Left ventricle myocardium inferior (tissue), 1 donor: ENCODE results near the gene COG8. TPM values are rescaled to one million over a fixed set of nuclear protein-coding genes. Genes with fewer than 3 reads are reported as not detected.

ENCODE experiments used
- DNase-seq: peaks from one replicate; pipeline ENCODE4 v3.0.0-alpha.2; 2020
- H3K27ac ChIP-seq: fragments of 200-600 bp; replicated peaks from 2 replicates; pipeline ENCODE4 v1.8.0; 2021
- H3K27me3 ChIP-seq: fragments of 200-600 bp; 2 replicates; pipeline ENCODE4 v1.8.0; 2021; ENCODE audit warnings: low read depth
- H3K36me3 ChIP-seq: fragments of 200-600 bp; 2 replicates; pipeline ENCODE4 v1.8.0; 2021
- H3K4me1 ChIP-seq: fragments of 200-600 bp; 2 replicates; pipeline ENCODE4 v1.8.0; 2021
- H3K4me3 ChIP-seq: fragments of 200-600 bp; 2 replicates; pipeline ENCODE4 v1.8.0; 2021; ENCODE audit warnings: mild to moderate bottlenecking, moderate library complexity
- H3K9me3 ChIP-seq: fragments of 200-600 bp; replicated peaks from 2 replicates; pipeline ENCODE4 v1.8.0; 2021
- intact Hi-C: fragments of 100-400 bp; cut with micrococcal nuclease; formaldehyde crosslinking; loops from one replicate; pipeline ENCODE4 v1.11.0; 2022
- long read RNA-seq: library from polyadenylated mRNA; unstranded; transcript quantifications from one replicate; pipeline ENCODE4 v2.0.0, GENCODE V29; 2021
- total RNA-seq: library from RNA; stranded (reverse); fragmentation: NEBNext Ultra II Directional; extraction: Animal tissue kit (Norgen Biotek cat#: 25700); gene quantifications from one replicate; pipeline ENCODE4 v1.2.1, GENCODE V29; 2021
- TF ChIP-seq, protein P1 (sequence below): fragments of 200-600 bp; IDR thresholded peaks from 2 replicates; pipeline ENCODE4 v1.8.0; 2021; ENCODE audit warnings: antibody characterized with exemption, mild to moderate bottlenecking, borderline replicate concordance
- donor health status: DM: no; HTN: yes; CAD: no; lungs with severe emphysema.

Gene COG8, protein sequence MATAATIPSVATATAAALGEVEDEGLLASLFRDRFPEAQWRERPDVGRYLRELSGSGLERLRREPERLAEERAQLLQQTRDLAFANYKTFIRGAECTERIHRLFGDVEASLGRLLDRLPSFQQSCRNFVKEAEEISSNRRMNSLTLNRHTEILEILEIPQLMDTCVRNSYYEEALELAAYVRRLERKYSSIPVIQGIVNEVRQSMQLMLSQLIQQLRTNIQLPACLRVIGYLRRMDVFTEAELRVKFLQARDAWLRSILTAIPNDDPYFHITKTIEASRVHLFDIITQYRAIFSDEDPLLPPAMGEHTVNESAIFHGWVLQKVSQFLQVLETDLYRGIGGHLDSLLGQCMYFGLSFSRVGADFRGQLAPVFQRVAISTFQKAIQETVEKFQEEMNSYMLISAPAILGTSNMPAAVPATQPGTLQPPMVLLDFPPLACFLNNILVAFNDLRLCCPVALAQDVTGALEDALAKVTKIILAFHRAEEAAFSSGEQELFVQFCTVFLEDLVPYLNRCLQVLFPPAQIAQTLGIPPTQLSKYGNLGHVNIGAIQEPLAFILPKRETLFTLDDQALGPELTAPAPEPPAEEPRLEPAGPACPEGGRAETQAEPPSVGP
- 24.1 TPM for total RNA-seq
- long read RNA-seq, full-length matches to known transcripts = 43 of 48 reads
- long read RNA-seq, partial matches to known transcripts = 1 of 48 reads
- long read RNA-seq, other reads (novel, unspliced or antisense) = 4 of 48 reads

DNA sequence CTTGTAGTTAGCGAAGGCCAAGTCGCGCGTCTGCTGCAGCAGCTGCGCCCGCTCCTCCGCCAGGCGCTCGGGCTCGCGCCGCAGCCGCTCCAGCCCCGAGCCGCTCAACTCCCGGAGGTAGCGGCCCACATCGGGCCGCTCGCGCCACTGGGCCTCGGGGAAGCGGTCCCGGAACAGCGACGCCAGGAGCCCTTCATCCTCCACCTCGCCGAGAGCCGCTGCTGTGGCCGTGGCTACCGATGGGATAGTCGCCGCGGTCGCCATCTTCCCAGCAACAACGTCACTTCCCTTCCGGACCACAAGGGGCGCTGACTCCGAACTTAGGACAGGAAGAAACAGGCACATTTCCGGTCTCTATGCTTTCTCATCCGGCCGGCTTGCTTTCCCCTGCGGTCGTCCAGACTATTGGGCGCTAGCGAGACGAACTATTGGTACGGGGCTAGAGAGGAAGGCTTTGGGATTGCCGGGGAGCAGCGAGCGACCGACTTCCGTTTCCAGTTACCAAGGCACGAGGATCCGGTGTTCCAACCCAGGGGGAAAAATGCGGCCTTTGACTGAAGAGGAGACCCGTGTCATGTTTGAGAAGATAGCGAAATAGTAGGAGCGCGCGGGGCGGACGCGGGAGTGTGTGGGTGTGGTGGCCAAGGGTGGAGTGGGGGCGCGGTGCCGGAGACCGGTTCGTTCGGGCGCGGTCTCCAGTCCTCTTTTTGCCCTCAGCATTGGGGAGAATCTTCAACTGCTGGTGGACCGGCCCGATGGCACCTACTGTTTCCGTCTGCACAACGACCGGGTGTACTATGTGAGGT is at the start of gene COG8, which contains the start of gene NIP7:
TSS of gene COG8 (minus strand) at position 276 of the 806 bp plus-strand sequence. CDS start at position 264, 12 bp downstream.
TSS of gene NIP7 (plus strand) at position 484 of the 806 bp plus-strand sequence. CDS start at position 542, 58 bp downstream.
- Histone ChIP-seq H3K27me3 (no peaks in the 10 kb centered on the region), H3K4me3 (peak within 1 kb of the TSS; percentile 93), H3K27ac (peak within 1 kb of the TSS; percentile 95), H3K36me3 (peaks cover 58% of the 10 kb centered on the region), H3K9me3 (no peaks in the 10 kb centered on the region), H3K4me1 (peaks cover 41% of the 10 kb centered on the region)
- intact Hi-C loops = no loop called here
- TF ChIP-seq, protein P1, sequence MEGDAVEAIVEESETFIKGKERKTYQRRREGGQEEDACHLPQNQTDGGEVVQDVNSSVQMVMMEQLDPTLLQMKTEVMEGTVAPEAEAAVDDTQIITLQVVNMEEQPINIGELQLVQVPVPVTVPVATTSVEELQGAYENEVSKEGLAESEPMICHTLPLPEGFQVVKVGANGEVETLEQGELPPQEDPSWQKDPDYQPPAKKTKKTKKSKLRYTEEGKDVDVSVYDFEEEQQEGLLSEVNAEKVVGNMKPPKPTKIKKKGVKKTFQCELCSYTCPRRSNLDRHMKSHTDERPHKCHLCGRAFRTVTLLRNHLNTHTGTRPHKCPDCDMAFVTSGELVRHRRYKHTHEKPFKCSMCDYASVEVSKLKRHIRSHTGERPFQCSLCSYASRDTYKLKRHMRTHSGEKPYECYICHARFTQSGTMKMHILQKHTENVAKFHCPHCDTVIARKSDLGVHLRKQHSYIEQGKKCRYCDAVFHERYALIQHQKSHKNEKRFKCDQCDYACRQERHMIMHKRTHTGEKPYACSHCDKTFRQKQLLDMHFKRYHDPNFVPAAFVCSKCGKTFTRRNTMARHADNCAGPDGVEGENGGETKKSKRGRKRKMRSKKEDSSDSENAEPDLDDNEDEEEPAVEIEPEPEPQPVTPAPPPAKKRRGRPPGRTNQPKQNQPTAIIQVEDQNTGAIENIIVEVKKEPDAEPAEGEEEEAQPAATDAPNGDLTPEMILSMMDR = peak; percentile 89
- DNase-seq = peak; percentile 94

DNA sequence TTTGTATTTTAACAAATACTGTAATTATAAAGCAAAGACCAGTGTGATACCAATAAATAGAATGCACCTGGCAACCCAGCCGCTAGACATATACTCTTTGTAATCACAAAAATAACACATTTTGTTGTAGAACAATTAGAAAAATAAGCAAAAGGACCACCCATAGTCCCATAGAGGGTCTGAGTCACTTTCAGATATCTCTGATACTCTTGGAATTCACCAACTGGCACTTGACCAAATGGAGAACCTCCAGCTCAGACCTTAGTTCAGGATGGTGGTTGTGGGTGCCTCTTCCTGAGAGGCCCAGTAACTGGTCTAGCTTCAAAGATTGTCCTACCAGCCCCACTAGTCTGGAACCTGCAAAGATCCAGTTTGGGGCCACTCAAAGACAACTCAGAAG is 47.2 kb upstream of the COG8 start:
- no peak for DNase-seq
- intact Hi-C loops = no loop called here
- Histone ChIP-seq H3K4me3 (peak overlapping the region; percentile 86), H3K27ac (peak overlapping the region; percentile 97), H3K4me1 (peaks cover 41% of the 10 kb centered on the region), H3K36me3 (peaks cover 26% of the 10 kb centered on the region), H3K9me3 (no peaks in the 10 kb centered on the region), H3K27me3 (no peaks in the 10 kb centered on the region)
- TF ChIP-seq, protein P1 = no peak

DNA sequence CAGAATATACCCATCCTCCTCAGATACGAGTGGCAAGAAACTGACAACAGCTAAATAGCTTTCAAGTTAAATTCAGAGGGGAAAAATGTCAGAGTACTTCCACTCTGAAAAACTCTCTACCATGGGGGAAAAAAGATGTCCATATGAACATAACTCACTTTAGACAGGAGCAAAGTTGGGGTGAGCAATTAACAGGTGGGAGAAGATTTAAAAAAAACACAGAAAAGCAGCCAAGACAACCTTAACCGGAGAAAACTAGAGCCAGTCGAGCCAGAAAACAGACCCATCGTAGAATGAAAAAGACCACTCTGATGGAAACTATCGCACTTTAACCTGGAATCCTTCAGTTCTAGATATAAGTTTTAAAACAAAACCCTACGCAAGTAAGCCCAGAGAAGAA is 45.6 kb upstream of the COG8 start:
- no peaks in the 10 kb centered on the region for H3K27me3 ChIP-seq
- TF ChIP-seq, protein P1 = no peak
- H3K27ac ChIP-seq = peak overlapping the region; percentile 97
- H3K4me3 ChIP-seq = peak overlapping the region; percentile 86
- intact Hi-C loops = no loop called here
- peaks cover 43% of the 10 kb centered on the region for H3K36me3 ChIP-seq
- no peaks in the 10 kb centered on the region for H3K9me3 ChIP-seq
- DNase-seq = no peak
- H3K4me1 ChIP-seq = peaks cover 52% of the 10 kb centered on the region

DNA sequence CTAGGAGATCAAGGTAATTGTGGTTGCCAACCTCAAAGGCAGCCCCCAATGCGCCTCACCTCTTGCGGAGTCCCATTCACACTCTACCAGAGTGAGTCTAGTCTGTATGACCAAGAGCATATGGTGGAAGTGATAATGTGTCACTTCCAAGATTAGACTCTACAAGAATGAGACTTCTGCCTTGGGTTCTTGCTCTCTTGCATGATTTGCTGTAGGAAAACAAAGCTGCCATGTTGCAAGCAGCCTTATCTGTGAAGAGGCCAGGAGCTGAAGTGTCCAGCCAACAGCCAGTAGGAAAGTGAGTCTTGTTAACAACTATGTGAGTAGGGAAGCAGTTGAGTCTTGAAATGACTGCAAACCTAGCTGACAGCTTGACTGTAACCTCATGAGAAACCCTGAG is 43.1 kb upstream of the COG8 start:
- Histone ChIP-seq H3K36me3 (peaks cover 68% of the 10 kb centered on the region), H3K9me3 (no peaks in the 10 kb centered on the region), H3K27me3 (no peaks in the 10 kb centered on the region), H3K4me1 (peaks cover 52% of the 10 kb centered on the region), H3K4me3 (no peak overlapping the region), H3K27ac (peak overlapping the region; percentile 13)
- TF ChIP-seq, protein P1 = no peak
- DNase-seq = no peak
- intact Hi-C loops = no loop called here

DNA sequence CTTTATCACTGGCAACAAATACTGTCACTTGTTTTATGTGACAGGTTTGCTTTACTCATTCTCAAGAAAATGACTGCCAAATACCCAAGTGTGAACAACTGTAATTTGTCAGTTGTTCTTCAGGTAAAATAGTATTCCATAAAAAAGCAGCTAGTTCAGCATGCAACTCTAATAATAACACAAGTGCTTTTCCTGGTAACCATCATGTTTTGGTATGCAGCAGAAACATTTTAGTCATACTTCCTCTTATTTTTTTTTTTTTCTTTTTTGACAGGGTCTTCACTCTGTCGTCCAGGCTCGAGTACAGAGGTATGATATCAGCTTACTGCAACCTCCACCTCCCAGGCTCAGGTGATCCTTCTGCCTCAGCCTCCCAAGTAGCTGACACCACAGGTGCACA is 41.9 kb upstream of the COG8 start:
- no peak overlapping the region for H3K27ac ChIP-seq
- intact Hi-C loops = no loop called here
- H3K9me3 ChIP-seq = no peaks in the 10 kb centered on the region
- no peak overlapping the region for H3K4me3 ChIP-seq
- DNase-seq = no peak
- H3K4me1 ChIP-seq = peaks cover 50% of the 10 kb centered on the region
- no peaks in the 10 kb centered on the region for H3K27me3 ChIP-seq
- peaks cover 69% of the 10 kb centered on the region for H3K36me3 ChIP-seq
- TF ChIP-seq, protein P1 = no peak
